HG03521 (cell line): ENCODE results near the gene MFAP3L.
"Not testable (repeated sequence)": the region's sequence is repeated elsewhere in the genome, so short reads cannot be mapped to it uniquely, and the experiment has no call there.

Experiments
- ATAC-seq: cut with Tn5 transposase; IDR thresholded peaks from one replicate; pipeline ENCODE4 v1.9.1; 2021; ENCODE audit warnings: mild to moderate bottlenecking, moderate library complexity; ENCODE audit not compliant: unreplicated experiment

The MFAP3L gene

GRCh38 chr4:170026253-170027021 lies at the start of gene MFAP3L:
TSS of gene MFAP3L (minus strand) at chr4:170026395. CDS start at chr4:170005877, 20,518 bp downstream.
- ATAC-seq = peak; percentile 79

GRCh38 chr4:170071196-170071595 lies 45.0 kb upstream of the MFAP3L start:
- ATAC-seq = no peak

GRCh38 chr4:170068438-170069128 lies 42.4 kb upstream of the MFAP3L start:
- no peak for ATAC-seq

- ATAC-seq = no peak
Observed at GRCh38 chr4:170059421-170059820, 33.2 kb upstream of the MFAP3L start.

GRCh38 chr4:170058826-170059225 lies 32.6 kb upstream of the MFAP3L start:
- no peak for ATAC-seq

- no peak for ATAC-seq
Observed at GRCh38 chr4:170057866-170058265, 31.7 kb upstream of the MFAP3L start.

GRCh38 chr4:170052919-170053318 lies 26.7 kb upstream of the MFAP3L start:
- ATAC-seq = no peak

- no peak for ATAC-seq
Observed at GRCh38 chr4:170051402-170051801, 25.2 kb upstream of the MFAP3L start.

GRCh38 chr4:170049766-170050165 lies 23.6 kb upstream of the MFAP3L start:
- no peak for ATAC-seq

- no peak for ATAC-seq
Observed at GRCh38 chr4:170047771-170048354, 21.7 kb upstream of the MFAP3L start.

- ATAC-seq = not testable (repeated sequence)
Observed at GRCh38 chr4:170046156-170046555, 20.0 kb upstream of the MFAP3L start.

GRCh38 chr4:170040031-170040680 lies 14.0 kb upstream of the MFAP3L start:
- no peak for ATAC-seq

GRCh38 chr4:170038769-170039168 lies 12.6 kb upstream of the MFAP3L start:
- ATAC-seq = no peak

GRCh38 chr4:170038232-170038631 lies 12.0 kb upstream of the MFAP3L start:
- ATAC-seq = no peak

- no peak for ATAC-seq
Observed at GRCh38 chr4:170037481-170037880, 11.3 kb upstream of the MFAP3L start.

GRCh38 chr4:170035845-170036244 lies 9.7 kb upstream of the MFAP3L start:
- ATAC-seq = no peak

GRCh38 chr4:170035231-170035630 lies 9.0 kb upstream of the MFAP3L start:
- no peak for ATAC-seq

GRCh38 chr4:170033999-170034398 lies 7.8 kb upstream of the MFAP3L start:
- no peak for ATAC-seq

- no peak for ATAC-seq
Observed at GRCh38 chr4:170030121-170030520, 3.9 kb upstream of the MFAP3L start.

- ATAC-seq = peak; percentile 62
Observed at GRCh38 chr4:170027181-170027829, 1.1 kb upstream of the MFAP3L start.
